DND-41 (cell line): ENCODE measurements around the gene EGFLAM.

Experiments
- EZH2 ChIP-seq: IDR thresholded peaks from 3 replicates; pipeline ENCODE4 v1.6.1; 2012; ENCODE audit warnings: borderline replicate concordance, low read depth, mild to moderate bottlenecking, moderate library complexity, low read length, inconsistent platforms; ENCODE audit not compliant: severe bottlenecking
- TF ChIP-seq, protein P1 (sequence below): IDR thresholded peaks from 2 replicates; pipeline ENCODE4 v1.5.1; 2012; ENCODE audit warnings: borderline replicate concordance, low read length, moderate library complexity, mild to moderate bottlenecking; ENCODE audit not compliant: poor library complexity, severe bottlenecking; ENCODE audit errors: extremely low read depth

DNA sequence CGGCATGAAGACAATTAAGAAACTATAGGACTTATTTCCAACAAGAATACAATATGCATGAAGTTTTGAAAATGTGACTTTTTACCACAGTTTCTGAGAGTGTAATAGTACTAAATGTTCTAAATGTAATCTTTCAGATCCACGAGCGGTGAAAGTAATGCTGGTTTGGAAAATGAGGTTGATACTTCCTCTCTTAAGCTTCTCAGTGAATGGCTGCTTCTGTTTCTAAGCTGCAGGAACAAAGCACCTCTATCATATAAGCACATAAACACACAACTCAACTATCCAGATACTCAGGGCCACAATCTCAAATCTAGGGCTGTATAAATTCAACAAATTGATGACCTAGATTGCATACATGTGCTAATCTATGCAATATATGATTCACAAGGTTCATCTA lies 219.8 kb downstream of the EGFLAM start:
- TF ChIP-seq, protein P1, sequence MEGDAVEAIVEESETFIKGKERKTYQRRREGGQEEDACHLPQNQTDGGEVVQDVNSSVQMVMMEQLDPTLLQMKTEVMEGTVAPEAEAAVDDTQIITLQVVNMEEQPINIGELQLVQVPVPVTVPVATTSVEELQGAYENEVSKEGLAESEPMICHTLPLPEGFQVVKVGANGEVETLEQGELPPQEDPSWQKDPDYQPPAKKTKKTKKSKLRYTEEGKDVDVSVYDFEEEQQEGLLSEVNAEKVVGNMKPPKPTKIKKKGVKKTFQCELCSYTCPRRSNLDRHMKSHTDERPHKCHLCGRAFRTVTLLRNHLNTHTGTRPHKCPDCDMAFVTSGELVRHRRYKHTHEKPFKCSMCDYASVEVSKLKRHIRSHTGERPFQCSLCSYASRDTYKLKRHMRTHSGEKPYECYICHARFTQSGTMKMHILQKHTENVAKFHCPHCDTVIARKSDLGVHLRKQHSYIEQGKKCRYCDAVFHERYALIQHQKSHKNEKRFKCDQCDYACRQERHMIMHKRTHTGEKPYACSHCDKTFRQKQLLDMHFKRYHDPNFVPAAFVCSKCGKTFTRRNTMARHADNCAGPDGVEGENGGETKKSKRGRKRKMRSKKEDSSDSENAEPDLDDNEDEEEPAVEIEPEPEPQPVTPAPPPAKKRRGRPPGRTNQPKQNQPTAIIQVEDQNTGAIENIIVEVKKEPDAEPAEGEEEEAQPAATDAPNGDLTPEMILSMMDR = no peak
- no peak for TF ChIP-seq EZH2
